Measurements from ENCODE around the gene LCN15.
"Not testable (repeated sequence)": the region's sequence is repeated elsewhere in the genome, so short reads cannot be mapped to it uniquely, and the experiment has no call there.

LCN15 gene

DNA sequence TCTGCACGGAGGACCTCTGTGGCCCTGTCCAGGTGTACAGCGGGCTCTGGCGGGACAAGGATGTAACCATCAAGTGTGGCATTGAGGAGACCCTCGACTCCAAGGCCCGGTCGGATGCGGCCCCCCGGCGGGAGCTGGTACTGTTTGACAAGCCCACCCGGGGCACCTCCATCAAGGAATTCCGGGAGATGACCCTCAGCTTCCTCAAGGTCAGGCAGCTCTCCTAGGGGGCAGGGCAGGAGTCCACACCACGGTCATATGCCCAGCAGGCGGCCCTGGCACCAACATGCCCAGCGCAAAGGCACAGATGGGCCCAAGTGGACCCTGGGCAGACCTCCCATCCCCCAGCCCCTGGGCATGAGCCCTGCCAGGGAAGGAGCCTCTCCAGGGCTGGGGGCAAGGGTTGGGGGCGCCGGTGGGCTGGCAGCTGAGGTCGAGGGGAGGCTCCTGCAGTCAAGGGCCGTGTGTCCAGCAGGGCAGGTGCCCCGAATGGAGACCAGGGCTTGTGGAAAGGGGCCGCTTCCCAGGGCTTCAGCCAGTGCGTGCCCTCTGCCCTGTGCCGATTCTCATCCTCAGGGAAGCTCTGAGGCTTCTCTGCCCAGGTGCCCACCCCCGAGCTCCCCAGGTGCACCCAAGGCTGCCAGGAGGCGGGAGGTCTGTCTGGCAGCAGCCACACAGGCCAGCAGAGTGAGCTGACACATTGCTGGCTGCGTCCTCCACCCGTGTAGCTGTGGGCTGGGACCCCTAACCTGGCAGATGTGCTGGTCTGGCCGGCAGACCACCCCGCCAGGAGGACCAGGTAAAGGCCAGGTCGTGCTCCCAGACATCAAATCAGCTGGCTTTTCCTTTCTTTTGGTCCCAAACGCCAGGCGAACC lies 42.0 kb downstream of the LCN15 start:
- no peak for DNase-seq (ENCODE audit: low read depth in 3 of 3)

DNA sequence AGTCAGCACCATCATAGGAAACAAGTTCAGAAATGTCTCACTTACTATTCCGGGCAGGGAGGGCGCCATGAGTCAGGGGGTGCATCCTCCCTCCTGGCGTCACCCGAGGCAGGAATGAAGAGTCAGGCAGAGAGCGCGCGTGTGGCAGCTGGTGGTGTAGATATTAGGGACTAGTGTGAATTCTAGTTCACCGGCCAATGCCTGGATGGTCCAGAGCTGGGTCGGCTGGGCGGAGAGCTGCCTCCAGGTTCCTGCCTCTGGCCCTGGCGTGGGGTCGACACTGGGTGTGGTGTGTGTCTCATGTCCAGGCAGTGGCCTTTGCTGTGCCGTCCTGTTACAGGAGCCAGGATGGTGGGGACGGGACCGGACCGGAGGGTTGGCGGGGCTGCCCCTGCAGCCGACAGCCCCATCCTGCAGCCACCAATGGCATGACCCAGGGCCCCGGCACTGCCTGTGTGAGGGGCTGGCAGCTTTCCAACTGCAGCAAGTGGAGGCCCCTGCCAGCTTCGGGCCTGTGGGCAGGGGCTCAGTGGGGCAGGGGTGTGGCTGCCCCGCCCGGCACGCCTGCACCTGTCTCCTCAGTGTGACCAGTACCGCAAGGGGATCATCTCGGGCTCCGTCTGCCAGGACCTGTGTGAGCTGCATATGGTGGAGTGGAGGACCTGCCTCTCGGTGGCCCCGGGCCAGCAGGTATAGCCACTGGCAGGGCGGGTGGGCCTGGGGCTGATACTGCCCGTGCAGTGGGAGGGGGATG lies 42.8 kb downstream of the LCN15 start:
- DNase-seq (ENCODE audit: low read depth in 3 of 3): no peak

DNA sequence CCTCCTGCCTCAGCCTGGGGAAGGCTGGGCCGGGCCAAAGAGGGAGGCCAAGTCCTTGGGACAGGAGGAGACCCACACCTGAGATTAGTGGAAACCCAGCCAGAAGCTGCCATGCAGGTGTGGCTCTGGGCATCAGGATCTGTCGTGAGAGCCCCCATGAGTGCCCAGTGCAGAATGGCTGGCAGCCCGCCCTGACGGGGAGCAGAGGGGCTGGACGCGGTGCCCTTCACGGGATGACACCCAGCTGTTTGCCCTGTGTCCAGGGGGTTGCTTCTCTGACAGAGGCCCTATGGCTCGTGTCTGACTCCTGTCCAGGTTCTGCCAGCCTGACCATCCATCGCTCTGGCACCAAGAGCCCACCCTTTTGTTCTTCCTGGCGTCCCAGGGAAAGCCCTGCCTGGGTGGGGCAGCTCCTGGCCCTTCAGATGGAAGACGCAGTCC lies 43.4 kb downstream of the LCN15 start:
- DNase-seq (ENCODE audit: low read depth in 3 of 3): no peak

DNA sequence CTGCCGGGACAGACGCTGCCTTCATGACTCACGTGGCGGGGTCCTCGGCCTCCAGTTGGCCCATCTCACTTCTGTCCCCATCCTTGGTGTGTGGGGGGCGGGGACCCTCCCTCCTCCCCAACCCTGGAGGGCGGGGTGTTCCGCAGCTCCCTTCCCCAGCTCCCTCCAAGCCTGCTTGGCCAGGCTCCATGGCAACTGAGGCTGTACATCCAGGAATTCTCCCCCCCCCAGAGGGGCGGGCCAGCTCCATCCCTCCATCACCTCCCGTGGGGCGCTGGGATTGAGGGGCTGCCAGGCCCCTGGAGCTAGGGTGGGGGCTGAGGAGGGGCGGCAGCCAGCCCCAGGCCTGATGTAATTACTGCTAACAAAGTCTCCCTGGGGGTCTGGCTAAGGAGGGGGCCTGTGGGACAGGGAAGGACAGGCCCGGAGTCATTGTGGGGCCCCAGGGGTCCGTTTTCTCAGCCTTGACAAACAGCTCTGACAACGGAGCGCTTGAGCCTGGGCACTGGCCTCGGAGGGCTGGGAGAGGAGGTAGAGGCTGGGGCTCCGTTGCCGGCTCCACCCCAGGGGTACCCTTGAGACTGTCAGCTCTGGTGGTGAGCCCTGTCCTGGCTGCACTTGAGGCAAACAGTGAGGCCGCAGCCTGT lies 43.9 kb downstream of the LCN15 start:
- DNase-seq (ENCODE audit: low read depth in 3 of 3): no peak

DNA sequence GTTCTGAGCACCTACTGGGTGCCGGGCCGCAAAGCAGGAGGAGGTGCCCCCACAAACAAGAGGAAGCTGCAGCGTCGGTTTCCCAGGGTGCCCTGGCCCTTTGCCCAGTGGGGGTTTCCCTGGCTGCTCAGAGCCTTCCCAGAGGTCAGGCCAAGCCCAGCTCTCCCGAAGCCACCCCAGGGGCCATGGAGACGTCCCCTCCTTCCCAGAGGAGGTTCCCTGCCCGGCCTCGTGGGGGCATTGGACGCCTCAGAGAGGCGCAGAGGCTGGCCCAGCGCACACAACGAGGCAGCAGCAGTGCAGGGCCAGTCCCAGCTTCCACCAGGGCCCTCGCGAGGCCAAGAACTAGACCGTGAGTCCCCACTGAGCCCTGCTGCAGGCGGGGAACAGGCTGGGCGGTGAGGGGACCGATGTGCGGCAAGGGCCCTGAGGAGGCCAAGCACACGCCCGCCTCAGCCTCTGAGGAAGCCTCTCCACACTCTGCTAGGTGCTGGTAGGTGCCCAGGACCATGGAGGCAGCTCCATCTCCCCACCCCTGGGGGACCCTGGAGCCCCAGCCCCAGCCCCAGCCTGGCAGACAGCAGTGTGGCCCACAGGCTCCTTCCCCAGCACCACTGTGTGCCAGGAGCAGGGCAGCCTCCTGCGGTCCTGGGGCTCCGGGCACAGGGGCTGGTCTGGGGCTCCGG lies 45.0 kb downstream of the LCN15 start:
- no peak for DNase-seq (ENCODE audit: low read depth in 3 of 3)

DNA sequence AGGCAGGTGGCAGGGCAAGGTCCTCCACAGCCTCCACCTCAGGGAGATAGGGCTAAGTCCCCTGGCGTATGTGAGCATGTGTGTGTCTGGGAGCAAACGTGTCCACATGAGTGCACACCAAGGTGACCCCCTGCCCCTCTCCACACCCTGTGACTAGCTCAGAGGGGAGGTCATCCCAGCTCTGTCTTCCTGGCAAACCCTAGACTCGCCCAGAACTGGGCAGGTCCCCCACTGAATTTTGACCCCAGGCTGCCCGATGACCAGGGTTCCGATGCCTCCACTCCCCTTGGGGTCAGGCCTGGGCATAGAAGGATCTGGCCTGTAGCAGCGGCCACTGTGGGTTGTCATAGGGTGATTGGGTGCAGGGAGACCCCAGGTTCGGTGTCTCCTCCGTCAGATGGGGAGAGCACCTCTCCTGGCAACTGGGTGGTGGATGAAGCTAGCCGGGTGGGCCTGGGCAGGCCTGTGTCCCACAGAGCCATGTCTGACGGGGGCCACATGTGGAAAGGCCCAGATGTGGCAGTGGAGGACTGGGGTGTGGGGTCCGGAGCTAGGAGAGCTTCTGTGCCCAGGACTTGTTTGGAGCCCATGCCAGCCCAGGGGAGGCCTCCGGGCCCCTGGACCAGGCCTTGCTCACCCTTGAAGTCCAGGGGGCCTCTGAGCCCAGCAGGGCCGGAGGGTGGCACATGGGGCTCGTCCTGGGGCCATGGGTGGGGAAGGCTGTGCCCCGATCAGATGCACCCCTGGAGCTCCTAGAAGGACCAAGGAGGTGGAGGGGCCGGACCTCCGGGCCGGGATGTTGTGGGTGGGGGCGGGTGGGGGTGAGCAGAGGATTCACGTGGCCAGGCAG lies 45.7 kb downstream of the LCN15 start:
- DNase-seq (ENCODE audit: low read depth in 3 of 3): no peak

DNA sequence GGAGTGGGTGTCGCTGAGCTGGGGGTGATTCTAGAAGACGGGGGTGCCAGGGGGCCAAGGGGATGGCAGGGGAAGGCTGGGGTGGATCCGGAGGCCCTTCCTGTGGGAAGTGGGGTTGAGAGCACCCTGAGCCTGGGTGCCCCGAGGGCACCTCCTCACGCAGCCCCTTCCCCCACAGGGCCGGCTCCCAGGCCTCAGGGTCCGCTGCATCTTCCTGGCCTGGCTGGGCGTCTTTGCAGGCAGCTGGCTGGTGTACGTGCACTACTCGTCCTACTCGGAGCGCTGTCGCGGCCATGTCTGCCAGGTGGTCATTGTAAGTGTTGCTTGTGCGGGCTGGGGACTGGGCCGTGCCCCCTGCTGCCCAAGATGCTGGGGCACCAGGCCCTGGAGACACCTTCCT lies 46.9 kb downstream of the LCN15 start:
- no peak for DNase-seq (ENCODE audit: low read depth in 3 of 3)

DNA sequence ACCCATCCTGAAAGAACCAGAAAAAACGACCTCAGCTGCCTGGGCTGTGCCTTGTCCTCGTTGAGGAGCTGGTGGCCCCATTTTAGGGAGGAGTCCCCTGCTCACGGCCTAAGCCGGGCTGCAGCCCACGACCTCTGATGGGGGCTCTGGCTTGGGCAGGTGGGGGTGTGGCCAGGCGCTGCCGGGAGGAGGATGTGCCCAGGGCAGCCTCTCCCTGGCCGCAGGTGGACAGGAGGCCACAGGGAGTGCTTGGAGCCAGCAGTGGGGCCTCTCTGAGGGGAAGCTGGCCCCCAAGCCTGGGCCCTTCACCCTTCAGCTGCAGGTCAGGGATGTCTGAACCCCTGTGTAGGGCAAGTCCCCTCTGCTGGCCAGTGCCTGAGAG lies 49.4 kb downstream of the LCN15 start:
- DNase-seq (ENCODE audit: low read depth in 3 of 3): no peak

DNA sequence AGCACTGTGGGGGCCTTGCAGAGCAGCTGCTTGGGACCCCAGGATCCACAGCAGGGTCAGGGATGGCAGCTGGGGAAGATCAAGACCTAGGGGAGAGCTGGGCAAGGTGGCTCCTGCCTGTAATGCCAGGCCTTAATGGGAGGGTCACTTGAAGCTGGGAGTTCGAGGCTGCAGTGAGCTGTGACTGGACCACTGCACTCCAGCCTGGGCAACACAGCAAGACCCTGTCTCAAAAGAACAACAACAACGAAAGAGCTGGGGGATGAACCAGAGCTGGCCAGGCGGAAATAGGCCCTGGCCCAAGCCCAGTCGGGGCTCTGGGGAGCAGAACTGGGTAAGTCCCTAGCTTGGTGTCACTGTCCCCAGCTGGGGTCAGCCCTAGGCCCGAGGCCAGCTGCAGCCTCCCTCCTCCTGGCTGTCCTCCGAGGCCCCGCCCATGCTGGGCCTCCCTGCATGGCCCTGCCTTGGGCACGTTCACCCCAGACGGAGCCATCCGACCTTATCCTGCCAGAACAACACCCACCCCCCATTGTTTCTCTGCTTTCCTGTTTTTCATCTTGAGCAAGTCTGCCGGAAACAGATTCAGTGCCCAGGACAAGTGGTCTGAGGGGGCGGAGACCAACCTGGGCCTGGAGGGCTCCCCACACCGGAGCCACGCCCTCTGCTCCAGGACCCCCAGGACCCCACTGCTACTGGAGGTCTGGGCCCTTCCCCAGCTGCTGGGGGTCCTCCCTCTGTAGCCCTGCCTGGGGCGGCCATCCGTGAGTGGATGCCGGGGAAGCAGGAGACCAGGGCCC lies 50.0 kb downstream of the LCN15 start:
- no peak for DNase-seq (ENCODE audit: low read depth in 3 of 3)

DNA sequence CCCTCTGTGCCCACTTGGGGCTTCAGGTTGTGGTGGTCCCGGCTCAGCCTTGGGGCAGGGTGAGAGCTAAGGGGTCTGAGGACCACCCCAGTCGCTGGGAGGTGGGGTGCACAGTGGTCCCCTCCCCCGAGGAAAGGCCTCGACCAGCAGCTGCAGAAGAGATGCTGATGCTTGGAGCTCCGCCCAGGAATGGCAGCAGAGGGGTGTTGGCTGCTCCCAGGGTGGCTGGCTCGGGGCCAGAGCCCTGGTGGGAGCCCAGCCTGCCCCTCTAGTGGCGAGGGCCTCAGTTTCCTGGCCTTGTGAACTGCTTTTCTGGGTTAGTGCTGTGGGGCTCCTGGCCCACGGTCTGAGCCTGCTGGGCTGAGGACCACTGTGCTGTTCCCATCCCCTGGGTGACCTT lies 50.8 kb downstream of the LCN15 start:
- no peak for DNase-seq (ENCODE audit: low read depth in 3 of 3)

DNA sequence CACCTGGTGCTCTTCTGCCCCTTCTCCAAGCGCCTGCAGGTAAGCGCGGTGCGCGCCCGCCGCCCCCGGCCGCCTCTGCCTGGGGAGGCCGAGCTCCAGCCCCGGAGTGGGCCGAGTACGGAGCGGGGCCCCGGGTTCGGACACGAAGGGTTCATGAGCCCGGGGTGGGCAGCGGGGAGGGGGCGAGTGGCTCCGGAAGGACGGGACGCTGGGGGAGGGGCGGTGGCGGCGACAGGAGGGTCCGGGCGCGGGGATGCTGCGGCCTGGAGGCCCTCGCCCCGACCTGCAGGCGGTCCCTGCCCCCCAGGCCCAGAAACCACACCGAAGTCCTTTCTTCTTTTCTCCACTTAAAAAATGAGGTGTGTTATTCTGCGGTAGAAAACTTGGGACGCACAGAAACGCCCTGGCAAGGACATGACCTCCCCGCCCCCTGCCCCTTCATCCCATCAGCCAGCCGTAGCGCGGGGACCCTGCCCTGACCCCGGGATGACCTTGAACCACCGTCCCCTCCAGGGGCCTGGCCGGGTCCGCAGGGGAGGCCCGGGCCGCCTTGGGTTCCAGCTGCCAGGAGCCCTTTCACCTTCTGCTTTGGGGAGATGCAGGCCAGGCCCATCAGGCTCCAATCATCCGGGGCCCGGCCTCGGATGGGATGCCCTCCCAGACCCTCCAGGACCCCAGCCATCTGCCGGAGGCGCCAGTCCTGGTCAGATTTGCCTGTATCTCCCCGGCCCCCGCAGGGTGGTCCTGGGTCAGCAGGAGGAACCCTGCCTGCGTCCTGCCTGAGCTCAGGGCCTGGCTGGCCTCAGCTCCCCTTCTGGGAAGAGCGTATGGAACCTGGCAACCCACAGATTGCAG lies 51.4 kb downstream of the LCN15 start:
- no peak for DNase-seq (ENCODE audit: low read depth in 3 of 3)

DNA sequence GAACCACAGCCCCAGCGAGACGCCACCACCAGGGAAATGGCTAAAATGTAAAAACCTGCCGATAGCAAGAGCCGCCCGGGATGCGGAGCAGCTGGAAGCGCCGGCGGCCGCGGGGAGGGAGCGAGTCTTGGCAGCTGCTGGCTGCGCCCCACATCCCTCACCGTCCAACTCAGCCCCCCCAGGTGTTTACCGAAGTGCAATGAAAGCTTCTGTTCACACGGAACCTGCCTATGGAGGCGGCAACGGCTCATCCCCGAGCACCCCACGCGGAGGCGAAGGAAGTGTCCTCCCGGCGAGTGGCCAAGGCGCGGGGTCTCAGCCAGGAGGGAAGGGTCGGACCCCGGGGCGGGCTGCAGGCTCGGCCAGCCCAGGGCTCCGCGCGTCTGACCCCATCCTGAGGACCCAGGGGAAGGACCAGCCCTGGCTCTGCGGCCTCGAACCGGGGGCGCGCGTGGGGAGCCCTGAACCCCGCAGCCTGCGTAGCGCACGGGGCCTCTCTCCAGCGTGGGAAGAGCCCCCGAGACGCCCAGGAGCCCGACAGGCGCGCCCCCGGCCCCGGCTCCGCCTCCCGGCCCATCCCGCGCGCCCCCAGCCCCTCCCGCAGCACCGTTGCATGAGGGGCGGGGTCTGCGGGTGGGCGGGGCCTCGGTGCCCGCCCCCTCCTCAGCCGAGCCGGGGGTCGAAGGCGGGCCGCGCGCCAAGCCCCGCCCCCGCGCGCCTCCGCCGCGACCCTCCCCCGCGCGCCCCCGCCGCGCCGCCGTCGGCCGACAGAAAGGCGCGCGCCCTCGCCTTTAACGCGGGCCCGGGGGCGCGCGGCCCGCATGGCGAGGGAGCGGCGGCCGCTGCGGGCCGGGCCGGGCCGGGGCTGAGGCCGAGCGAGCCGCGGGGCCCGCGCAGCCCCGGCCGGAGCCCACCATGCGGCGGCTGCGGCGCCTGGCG lies 52.3 kb downstream of the LCN15 start, which contains the start of gene DIPK1B:
TSS of gene DIPK1B (plus strand) at position 822 of the 939 bp plus-strand sequence. CDS start at position 916, 94 bp downstream.
- DNase-seq (ENCODE audit: low read depth in 3 of 3): no peak

DNA sequence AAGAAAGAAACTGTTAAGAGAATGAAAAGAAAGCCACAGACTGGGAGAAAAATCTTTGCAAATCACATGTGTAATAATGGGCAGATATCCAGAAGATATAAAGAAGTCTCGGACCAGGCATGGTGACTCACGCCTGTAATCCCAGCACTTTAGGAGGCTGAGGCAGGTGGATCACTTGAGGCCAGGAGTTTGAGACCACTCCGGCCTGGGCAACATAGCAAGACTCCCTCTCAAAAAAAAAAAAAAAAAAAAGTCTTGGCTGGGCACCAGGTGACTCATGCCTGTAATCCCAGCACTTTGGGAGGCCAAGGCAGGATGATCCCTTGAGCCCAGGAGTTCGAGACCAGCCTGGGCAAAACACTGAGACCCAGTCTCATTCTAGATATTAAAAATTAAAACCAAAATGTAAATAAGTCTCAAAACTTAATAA lies 53.1 kb downstream of the LCN15 start:
- not testable (repeated sequence) for DNase-seq (ENCODE audit: low read depth in 3 of 3)

DNA sequence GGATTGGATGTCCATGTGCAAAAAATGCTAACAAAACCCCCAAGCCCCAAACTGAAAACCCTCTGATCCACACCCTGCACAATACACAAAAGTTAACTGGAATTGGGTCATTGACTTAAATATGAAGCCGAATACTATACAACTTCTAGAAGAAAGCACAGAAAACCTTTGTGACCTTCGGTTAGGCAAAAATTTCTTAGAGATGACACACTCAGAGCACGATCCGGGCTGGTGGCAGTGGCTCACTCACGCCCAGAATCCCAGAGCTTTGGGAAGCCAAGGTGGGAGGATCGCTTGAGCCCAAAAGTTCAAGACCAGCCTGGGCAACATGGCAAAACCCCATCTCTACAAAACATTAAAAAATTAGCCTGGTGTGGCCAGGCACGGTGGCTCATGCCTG lies 53.8 kb downstream of the LCN15 start:
- DNase-seq (ENCODE audit: low read depth in 3 of 3): no peak

Measured in stimulated activated CD4-positive, alpha-beta T cell treated with anti-CD3 and anti-CD28 coated beads, TNF-alpha, amount 100 ng/mL, for 48 hours (primary cell).